Epithelial cell of proximal tubule (primary cell): ENCODE data around the gene INCENP. TPM values are rescaled to one million over a fixed set of nuclear protein-coding genes. Genes with fewer than 3 reads are reported as not detected.

Experiments used
- DNase-seq: peaks from one replicate; pipeline ENCODE4 v3.0.0-alpha.2; 2011; ENCODE audit warnings: low read depth
- H3K4me3 ChIP-seq: 2 replicates; pipeline ENCODE4 v1.5.1; 2011; ENCODE audit warnings: low read depth, mild to moderate bottlenecking, low read length
- total RNA-seq: library from RNA; depleted of rRNA; stranded (reverse); fragments of >200 nt; gene quantifications from 2 replicates; pipeline ENCODE4 v1.2.3, GENCODE V29; 2015
- TF ChIP-seq, protein P1 (sequence below): conservative IDR thresholded peaks from 2 replicates; pipeline ENCODE4 v1.5.1; 2012; ENCODE audit warnings: low read depth, mild to moderate bottlenecking, low read length

Gene INCENP
- total RNA-seq, 1 donor from 2014 or later, result 32.3 TPM

GRCh38 chr11:62129590-62130282, 5.9 kb downstream of the INCENP start:
- DNase-seq, result no peak
- TF ChIP-seq, protein P1, sequence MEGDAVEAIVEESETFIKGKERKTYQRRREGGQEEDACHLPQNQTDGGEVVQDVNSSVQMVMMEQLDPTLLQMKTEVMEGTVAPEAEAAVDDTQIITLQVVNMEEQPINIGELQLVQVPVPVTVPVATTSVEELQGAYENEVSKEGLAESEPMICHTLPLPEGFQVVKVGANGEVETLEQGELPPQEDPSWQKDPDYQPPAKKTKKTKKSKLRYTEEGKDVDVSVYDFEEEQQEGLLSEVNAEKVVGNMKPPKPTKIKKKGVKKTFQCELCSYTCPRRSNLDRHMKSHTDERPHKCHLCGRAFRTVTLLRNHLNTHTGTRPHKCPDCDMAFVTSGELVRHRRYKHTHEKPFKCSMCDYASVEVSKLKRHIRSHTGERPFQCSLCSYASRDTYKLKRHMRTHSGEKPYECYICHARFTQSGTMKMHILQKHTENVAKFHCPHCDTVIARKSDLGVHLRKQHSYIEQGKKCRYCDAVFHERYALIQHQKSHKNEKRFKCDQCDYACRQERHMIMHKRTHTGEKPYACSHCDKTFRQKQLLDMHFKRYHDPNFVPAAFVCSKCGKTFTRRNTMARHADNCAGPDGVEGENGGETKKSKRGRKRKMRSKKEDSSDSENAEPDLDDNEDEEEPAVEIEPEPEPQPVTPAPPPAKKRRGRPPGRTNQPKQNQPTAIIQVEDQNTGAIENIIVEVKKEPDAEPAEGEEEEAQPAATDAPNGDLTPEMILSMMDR, result no peak
- no peak overlapping the region for H3K4me3 ChIP-seq

GRCh38 chr11:62130283-62131169, 6.7 kb downstream of the INCENP start:
- TF ChIP-seq, protein P1, result no peak

GRCh38 chr11:62131170-62131464, 7.3 kb downstream of the INCENP start:
- no peak overlapping the region for H3K4me3 ChIP-seq
- DNase-seq, result no peak
- TF ChIP-seq, protein P1, result no peak

More at GRCh38 chr11:62130283-62131169, 6.7 kb downstream of the INCENP start:
- no peak for DNase-seq
- no peak overlapping the region for H3K4me3 ChIP-seq

- H3K4me3 ChIP-seq, result no peak overlapping the region
- DNase-seq, result no peak
Measured at GRCh38 chr11:62132191-62132590, 8.4 kb downstream of the INCENP start.

GRCh38 chr11:62132689-62133293, 9.0 kb downstream of the INCENP start:
- TF ChIP-seq, protein P1, result no peak
- DNase-seq, result no peak
- no peak overlapping the region for H3K4me3 ChIP-seq

More at GRCh38 chr11:62132191-62132590, 8.4 kb downstream of the INCENP start:
- TF ChIP-seq, protein P1, result no peak

- H3K4me3 ChIP-seq, result no peak overlapping the region
- TF ChIP-seq, protein P1, result no peak
- no peak for DNase-seq
Measured at GRCh38 chr11:62133328-62134065, 9.7 kb downstream of the INCENP start.
